Stimulated activated CD4-positive, alpha-beta T cell treated with anti-CD3 and anti-CD28 coated beads, Interleukin-2, amount 100 ng/mL, for 4 hours (primary cell): ENCODE measurements around the gene HECW1.

Experiments used
- DNase-seq: peaks from one replicate; pipeline ENCODE4 v3.0.0-alpha.2; 2020; ENCODE audit warnings: low read depth

The HECW1 gene

GRCh38 chr7:43377196-43377960 is 264.9 kb downstream of the HECW1 start:
- DNase-seq, result no peak

GRCh38 chr7:43379210-43379609 is 266.8 kb downstream of the HECW1 start:
- DNase-seq, result no peak

GRCh38 chr7:43384616-43385308 is 272.3 kb downstream of the HECW1 start:
- no peak for DNase-seq

- no peak for DNase-seq
Observed at GRCh38 chr7:43385309-43385680, 272.8 kb downstream of the HECW1 start.

- no peak for DNase-seq
Observed at GRCh38 chr7:43385856-43386255, 273.4 kb downstream of the HECW1 start.

- no peak for DNase-seq
Observed at GRCh38 chr7:43387932-43388331, 275.5 kb downstream of the HECW1 start.

GRCh38 chr7:43390576-43390975 is 278.1 kb downstream of the HECW1 start:
- DNase-seq, result no peak

GRCh38 chr7:43391518-43391917 is 279.1 kb downstream of the HECW1 start:
- DNase-seq, result no peak

GRCh38 chr7:43392638-43393330 is 280.3 kb downstream of the HECW1 start:
- DNase-seq, result no peak

- DNase-seq, result no peak
Observed at GRCh38 chr7:43394441-43395130, 282.1 kb downstream of the HECW1 start.

GRCh38 chr7:43395351-43395750 is 282.9 kb downstream of the HECW1 start:
- no peak for DNase-seq

GRCh38 chr7:43396187-43396740 is 283.8 kb downstream of the HECW1 start:
- DNase-seq, result no peak

- no peak for DNase-seq
Observed at GRCh38 chr7:43398831-43399230, 286.4 kb downstream of the HECW1 start.

GRCh38 chr7:43405948-43406347 is 293.5 kb downstream of the HECW1 start:
- no peak for DNase-seq

- no peak for DNase-seq
Observed at GRCh38 chr7:43406961-43407360, 294.5 kb downstream of the HECW1 start.

GRCh38 chr7:43408981-43409380 is 296.5 kb downstream of the HECW1 start:
- DNase-seq, result no peak

GRCh38 chr7:43417455-43417854 is 305.0 kb downstream of the HECW1 start:
- no peak for DNase-seq

GRCh38 chr7:43430411-43430810 is 318.0 kb downstream of the HECW1 start:
- no peak for DNase-seq

- no peak for DNase-seq
Observed at GRCh38 chr7:43431020-43431595, 318.7 kb downstream of the HECW1 start.

- DNase-seq, result no peak
Observed at GRCh38 chr7:43433639-43434038, 321.2 kb downstream of the HECW1 start.

GRCh38 chr7:43437001-43437400 is 324.6 kb downstream of the HECW1 start:
- no peak for DNase-seq
